Measurements from ENCODE around the gene SPPL3.
A peak's percentile ranks its signal among the peaks of the same experiment; 100 is the strongest.
"Not testable (repeated sequence)": the region's sequence is repeated elsewhere in the genome, so short reads cannot be mapped to it uniquely, and the experiment has no call there.

SPPL3 gene

DNA sequence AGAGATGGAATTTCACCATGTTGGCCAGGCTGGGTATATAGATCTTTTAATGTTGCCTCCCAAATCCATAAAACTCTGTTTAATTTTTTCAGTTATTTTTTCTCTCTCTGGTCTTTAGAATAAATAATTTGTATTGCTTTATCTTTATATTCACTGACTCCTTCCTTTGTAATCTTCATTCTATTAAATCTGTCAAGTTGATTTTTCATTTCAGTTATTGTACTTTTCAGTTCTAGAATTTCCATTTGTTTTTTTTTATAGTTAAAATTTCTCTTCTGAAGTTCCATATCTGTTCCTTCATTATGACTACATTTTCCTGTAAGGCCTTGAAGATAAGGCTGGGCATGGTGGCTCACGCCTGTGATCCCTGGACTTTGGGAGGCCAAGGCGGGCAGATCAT, 13.6 kb upstream of the SPPL3 start:
- DNase-seq, result no peak

DNA sequence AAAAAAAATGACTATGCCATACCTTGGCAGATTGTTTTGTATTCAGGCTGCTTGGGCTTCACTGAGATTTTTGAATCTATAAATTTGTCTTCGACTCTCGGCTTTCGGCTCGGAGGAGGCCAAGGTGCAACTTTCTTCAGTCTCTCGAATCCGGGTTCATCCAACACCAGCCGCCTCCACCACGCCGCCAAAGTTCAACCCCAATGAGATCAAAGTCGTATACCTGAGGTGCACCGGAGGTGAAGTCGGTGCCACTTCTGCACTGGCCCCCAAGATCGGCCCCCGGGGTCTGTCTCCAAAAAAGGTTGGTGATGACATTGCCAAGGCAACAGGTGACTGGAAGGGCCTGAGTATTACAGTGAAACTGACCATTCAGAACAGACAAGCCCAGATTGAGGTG, 12.4 kb upstream of the SPPL3 start:
- no peak for DNase-seq

DNA sequence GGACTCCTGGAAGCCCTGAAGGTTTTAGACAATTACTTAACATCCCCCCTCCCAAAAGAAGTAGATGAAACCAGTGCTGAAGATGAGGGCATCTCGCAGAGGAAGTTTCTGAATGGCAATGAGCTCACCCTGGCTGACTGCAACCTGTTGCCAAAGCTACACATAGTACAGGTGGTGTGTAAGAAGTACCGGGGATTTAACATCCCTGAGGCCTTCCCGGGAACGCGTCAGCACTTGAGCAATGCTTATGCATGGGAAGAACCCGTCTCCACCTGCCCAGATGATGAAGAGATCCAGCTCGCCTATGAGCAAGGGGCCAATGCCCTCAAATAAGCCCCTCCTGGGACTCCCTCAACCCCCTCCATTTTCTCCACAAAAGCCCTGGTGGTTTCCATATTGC, 10.6 kb upstream of the SPPL3 start:
- DNase-seq, result no peak

DNA sequence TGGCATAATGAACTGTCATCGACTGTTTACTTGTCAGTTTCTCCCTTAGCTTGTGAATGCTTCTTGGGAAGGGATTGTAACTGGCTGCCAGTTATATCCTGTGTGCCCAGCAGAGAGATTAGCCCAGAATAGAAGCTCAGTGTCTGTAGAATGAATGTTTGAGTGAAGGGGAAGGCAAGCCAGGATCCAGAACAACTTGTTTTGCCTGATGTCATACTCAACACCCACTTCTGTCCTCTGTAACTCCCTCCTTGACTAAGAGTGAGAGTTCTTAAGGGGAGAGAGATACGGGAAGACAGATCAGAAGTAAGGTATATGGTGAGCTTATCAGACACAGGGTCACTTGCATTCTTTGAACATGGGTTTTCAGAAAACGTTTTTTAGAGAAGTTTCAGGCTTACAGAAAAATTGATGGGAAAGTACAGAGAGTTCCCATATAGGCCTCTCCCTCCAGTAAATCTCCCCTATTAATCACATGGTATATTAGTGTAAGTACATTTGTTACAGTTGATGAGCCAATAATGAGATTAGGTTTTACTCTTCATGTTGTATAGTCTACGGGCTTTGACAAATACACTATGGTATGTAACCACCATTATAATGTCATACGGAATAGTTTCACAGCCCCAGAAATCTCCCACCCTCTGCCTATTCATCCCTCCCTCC, 5.6 kb upstream of the SPPL3 start:
- DNase-seq, result no peak

DNA sequence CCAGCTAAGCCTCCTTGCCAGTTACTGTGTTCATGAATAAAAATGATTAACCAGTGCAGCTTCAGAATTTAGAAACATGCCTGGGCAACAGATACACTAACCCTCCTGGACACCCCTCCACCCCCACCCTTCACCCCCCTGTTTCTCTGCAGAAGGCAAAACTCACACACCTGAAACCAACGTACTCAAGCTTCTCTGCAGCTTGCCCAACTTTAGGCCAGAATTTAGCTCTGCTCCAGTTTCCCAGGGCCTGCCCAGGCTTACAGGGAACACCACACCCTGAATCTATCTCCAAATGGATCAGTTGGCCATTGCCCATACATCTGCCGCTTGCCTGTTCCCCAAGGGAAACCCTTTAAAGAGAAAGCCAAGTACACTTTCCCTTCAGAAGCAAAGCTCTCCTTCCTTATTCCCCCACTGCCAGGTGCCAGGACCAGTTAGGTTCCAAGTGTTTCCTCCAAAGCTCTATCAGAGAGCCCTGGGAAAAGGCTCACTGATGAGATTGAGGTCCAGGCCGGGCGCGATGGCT, 1.8 kb upstream of the SPPL3 start:
- DNase-seq, result no peak

DNA sequence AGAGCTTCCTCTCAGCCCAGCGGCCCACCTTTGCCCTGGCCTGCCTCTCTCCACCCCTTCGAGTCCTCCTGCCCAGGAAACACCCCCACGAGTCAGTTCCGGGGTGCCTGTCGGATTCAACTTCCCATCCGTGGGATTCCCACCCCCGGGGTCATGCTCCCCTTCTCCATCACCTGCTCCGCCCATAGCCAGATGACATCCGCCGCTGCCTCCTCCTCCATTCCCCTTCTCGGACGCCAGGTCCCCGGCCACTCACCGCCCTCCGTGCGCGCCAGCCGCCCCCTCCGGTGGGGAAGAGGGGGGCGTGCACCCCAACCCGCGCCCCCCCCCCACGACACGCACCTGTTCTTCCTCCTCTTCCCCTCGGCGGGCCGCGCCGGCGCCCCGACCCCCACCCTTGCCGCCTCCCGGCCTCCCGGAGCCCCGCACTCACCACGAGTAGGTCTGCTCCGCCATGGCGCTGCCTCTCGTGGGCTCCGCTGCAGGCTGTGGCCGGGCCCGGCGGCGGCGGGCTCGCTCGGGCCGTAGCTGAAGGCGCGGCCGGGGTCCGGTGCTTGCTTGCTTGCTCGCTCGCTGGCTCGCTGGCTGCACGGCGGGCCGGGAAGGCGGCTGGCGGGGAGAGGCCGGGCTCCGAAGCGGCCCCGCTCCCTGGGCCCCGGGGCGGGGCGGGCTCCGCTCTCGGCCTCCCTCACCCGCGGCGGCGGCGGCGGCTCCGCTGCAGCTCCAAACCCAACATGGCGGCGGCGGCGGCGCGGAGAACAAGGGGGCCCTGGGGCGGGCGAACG, 554 bp downstream of the SPPL3 start:
- DNase-seq, result peak; percentile 65 to 78

DNA sequence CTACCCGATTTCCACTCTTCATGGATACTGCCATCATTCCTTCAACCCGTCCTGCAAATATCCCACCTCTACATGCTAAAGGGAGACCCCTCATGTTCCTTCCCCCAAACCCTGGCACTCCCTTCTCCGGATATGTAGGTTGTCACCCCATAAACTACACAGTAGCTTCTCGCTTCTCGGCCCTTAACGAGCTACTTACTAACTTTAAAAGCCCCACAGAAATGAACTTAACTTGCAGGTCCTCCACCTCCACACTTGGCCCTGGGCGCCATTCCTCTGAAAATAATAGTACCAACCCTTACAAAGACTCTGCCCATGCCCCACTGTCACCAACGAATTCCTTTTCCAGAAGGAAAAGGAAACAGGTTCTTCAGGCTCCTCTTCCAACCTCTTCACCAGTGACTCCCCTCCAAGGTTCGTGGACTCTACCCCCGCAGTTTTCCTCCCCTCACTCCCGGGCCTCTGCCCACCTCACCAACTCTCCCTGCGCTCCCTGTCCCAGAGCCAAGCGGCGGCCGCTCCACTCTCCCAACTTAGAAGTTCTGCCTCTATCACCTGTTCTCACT, 1.2 kb downstream of the SPPL3 start:
- DNase-seq, result no peak

DNA sequence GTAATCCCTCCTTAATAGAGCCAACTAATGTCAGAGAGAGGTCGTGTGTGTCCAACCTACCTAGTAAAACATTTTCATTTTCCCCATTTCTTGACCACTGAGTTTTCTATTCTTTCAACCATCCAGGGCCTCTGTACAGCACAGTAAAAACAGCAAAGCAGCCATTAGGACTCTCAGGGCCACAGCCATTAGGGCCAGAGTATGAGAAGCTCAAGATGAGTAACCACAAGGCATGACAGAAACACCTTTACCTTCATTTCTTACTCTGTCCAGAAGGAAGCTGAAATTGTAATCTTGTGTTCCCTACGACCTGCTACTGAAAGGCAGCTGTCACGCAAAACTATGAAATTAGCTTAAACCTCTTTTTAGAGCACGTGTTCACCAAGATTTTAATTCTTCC, 2.3 kb downstream of the SPPL3 start:
- DNase-seq, result no peak

DNA sequence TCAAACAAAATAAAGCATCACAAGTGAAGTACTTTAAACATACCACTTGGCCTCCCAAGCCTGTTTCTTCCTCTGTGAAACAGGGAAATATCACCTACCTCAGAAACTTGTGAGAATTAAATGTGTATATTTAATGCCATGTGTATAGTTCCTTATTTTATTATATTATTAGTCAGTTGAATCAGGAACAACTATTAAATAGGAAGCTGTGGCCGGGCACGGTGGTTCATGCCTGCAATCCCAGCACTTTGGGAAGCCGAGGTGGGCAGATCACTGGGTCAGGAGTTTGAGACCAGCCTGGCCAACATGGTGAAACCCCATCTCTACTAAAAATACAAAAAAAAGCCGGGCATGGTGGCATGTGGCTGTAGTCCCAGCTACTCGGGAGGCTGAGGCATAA, 3.1 kb downstream of the SPPL3 start:
- DNase-seq, result not testable (repeated sequence)

DNA sequence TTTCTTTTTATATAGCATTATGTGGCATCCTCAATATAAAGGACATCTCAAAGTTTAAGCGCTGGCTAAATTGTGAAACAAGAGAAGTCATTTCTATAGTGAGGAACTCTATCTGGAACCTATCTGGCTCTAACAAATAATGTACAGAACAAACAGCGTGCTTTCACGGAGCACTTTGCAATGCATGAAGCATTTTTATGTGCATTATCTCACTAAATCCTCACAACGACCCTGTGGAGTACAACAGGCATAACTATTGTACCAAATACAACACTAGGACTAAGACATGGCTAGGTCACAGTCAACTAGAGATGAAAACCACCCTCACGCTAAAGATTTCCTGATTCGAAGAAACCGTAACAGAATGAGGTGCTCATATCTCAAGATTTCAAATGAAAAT, 8.6 kb downstream of the SPPL3 start:
- no peak for DNase-seq

DNA sequence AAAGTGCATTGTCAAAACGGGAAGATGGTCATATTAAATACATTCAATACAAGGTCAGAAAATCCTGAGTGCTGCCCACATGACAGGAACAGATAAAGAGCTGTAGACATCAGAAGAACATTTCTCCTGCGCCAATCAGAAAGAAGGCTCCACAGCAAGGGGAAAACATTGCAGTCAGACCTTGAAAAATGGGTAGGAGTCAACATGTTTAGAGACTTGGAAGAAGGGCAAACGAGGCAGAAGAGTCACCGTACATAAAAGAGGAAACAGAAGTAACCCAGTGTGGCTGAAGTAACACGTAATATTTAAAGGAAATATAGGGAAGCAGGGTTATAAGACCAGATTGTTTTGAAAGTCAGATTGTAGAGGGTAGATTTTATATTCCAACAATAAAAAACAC, 11.9 kb downstream of the SPPL3 start:
- no peak for DNase-seq

DNA sequence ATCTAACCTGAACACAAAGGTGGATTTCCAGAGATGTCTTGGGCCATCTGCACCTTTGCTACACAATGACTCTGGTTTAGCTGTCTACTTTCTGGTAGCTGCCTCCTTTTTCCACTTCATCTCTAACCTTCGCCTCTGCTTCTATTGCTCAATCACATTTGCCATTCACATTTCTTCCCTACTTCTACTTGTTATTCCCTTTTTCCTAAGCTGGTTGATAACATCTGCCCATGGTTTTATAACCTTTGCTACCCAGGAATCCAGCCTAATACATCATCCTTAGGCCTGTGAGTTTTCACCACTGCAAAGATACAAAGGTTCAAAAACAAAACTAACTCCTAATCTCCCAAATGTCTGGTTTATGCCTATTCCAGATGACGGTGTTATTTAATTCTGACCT, 13.2 kb downstream of the SPPL3 start:
- no peak for DNase-seq

DNA sequence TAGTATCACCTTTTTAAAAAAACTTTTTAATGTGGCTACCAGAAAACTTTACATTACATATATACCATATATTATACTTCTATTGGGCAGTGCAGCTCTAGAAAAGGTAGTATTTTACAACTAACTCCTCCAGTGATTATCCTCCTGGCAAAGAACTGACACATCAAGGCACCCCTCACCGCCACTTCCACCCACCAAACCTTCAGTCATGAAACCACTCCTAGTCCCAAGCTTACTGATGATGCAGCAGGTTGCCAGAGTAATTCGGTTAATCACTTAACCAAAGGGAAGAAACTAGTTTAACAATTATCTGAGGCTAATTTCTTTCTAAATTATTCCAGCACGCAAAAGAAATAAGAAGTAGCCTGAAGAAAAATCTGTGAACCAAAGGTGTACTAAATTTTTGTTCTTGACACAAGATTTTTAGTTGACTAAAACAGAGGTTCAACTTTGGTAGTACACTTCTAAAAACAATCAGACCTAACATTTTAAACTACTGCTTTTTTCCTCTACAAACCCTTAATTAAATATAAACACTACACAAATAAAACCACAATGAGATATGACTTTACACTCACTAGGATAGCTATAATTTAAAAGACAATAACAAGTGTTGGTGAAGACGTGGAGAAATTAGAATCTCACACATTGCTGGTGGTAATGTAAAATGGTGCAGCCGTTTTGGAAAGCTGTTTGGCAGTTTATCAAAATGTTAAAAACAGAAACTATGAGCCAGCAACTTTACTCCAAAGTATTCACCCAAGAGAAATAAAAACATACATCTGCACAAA, 16.7 kb downstream of the SPPL3 start:
- no peak for DNase-seq

DNA sequence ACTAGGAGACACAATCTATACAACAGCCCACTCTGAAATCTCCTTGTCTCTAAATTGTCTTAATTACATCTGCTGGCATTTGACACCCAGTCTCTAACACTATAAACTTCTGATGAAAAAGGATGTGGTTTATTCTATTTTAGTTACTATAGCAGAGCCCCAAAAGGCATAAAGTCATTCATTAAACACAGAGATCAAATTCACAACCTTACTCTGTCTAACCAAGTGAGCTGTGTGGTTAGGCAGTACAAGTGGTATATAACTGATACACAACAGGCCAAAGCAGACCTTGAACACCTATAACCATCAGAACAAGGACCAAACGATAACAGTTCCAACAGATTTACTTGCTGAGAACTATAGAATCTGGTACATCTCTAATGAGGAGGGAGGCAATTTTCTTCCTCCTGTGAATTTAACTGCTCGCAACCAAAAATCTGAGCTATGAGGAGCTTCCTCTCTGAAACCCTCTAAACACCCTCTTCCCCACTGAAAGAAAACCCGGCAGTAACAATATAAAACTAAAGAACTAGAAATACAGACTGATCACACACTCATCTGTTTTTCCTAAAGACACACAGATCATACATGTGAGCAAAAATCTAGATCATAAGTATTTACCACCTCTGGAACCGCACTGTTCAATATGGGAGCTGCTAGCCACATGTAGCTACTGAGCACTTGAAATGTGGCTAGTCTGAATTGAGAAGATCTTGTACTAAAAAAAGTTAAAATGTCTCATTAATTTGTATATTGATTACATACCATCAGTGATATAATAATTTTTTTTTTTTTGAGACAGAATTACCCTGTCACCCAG, 17.7 kb downstream of the SPPL3 start:
- DNase-seq, result peak in 1 of 2 donors; percentile 10

DNA sequence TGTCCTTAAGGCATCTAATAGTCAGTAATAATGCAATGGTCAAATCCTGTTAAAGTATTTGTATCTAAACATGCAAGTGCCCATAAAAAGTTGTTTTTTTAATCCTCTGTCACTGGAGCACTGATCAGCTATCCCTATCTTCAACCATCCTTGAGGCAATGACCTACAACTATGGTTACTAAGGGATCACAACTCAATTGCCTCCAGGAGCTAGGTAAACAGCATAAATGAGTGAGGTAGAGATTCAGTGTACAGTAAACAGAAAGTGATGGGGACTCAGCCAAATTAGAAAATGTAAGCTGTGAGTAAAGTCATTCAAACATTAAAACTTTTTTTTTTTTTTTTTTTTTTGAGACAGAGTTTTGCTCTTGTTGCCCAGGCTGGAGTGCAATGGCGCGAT, 18.6 kb downstream of the SPPL3 start:
- DNase-seq, result no peak

DNA sequence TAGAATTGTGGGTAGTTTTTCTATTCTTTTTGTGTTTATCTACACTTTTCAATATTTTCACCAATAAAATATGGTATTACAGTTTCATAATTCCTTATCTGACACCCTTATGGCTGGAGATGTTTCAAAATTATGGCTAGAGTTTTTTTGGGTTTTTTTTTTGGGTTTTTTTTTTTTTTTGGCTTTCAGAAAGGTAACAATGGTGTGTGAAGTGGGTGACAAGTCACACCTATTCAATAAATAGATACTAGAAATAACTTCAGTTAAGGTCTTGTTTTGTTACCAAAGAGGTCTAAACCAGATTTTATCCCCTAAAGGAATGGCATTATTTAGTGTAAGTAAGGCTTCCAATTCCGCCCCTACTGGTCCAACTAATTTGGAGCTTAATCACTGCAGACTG, 19.5 kb downstream of the SPPL3 start:
- no peak for DNase-seq

DNA sequence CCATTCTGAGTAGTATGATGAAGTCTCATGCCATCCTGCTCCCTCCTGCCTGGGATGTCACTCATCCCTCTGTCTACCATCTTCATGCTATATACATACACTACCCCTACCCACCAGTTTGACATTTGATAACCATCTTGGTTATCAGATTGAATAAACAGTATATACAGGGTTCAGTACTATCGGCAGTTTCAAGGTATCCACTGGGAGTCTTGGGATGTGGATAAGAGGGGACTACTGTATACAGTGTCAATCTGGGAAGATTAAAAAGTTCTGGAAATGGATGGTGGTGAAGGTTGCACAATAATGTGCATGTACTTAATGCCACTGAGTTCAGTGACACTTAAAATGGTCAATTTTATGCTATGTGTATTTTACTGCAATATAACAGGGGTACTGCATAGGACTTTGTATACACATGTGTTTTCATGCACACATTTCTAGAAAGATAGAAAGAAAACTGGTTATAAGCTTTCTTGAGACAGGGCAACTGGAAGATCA, 22.1 kb downstream of the SPPL3 start:
- DNase-seq, result no peak

DNA sequence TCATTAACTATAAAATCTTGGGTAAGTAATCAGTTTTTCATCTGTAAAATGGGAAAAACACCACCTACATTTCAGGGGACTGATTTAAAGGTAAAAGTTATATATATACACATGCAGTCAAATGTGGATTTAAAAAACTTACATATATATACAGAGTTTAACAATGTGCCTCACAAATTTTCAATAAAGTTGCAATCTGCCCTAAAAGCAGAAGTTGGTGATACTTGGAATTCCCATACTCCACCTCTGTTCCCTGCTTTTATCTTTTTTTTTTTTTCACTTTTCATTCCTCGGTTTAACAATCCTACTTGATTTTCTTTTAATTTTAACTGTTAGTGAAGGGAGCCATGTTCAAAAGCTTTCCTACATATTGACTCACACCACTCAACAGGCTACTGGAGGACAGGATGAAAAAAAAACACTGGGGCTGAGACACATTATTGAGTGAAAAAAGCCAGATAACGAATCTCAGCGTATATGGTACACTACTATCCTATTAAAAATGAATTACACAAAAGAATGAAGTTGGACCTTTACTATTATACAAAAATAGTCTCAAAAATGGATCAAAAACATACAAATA, 24.3 kb downstream of the SPPL3 start:
- no peak for DNase-seq

DNA sequence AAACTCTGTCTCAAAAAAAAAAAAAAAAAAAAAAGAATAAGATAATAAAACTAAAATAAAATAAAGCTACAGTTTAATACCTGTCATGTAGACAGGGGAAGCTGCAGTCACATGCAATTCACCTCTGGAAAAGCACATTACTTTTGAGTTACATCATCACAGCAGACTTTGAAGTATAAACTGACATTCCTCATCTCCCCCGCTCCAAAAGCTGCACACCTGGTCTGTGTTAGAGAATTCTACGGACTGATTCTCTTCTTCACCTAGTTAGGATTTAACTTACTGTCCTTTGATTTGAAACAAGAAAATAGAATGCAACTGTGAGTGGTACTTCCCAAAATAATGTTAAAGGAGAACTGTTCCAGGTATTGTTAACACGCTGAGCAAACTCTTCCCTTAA, 25.1 kb downstream of the SPPL3 start:
- DNase-seq, result no peak

DNA sequence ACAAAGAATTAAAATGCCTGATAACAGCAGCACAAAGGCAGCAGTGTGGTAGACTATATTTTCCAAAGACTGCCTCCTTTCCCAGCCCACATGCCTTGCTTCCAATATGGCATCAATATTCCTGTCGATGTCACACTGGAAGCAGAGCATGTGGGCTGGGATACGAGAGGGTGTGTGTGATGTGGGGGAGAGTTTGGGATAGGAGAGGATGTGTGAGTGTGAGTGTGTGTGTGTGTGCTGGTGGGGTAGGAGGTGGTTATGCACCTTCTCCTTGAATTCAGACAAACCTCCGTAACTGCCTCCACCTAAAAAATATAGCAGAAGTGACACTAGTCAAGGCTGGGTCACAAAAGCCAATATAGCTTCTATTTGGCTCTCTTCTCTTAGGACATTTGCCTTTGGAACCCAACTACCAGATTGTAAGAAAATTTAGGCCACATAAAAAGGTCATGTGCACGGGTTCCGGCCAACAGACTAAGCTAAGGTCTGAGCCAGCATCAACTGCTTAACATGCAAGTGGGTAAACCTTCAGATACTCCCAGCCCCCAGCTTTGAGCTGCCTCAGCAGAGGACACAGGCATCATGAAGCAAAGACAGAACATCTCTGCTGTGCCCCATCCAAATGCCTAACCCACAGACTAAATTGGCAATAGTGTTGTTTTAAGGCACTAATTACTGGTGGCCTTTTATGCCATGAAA, 29.5 kb downstream of the SPPL3 start:
- DNase-seq, result no peak

DNA sequence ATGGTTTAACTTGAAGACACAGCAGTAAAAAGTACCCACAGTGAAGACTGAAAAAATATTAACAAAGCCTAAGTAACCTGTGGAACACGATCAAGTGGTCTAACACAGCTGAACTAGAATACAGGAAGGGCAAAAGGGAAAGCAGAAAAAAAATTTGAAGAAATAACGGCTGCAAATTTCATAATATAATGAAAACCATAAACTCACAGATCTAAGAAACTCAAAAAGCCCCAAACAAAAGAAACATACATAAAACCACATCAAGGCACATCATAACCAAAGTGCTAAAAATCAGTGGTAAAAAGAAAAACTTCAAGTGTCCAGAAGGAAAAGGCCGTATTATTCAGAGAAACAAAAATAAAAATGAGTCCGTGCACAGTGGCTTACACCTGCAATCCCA, 30.9 kb downstream of the SPPL3 start:
- no peak for DNase-seq

All from CD4-positive, alpha-beta T cell treated with Interleukin-1 beta for 1 hour (primary cell).